Memory B cell (primary cell): Measurements from ENCODE around the gene E2F4.

Source experiments
- ATAC-seq: fragments of 150-1000 bp; cut with Tn5 transposase; 2 replicates; pipeline ENCODE4 v1.10.0; 2021; ENCODE audit warnings: low read depth, mild to moderate bottlenecking, moderate library complexity
- DNase-seq, 2 donors: peaks; one replicate each; pipeline ENCODE4 v3.0.0; 2022; ENCODE audit warnings: low spot score in 2 of 2
- H3K27ac Mint-ChIP-seq: one replicate; pipeline ENCODE4 v1.8.0; 2022; ENCODE audit warnings: mild to moderate bottlenecking, moderate library complexity, mixed read lengths
- H3K27me3 Mint-ChIP-seq: one replicate; pipeline ENCODE4 v1.8.0; 2022; ENCODE audit warnings: mixed read lengths
- H3K36me3 Mint-ChIP-seq: one replicate; pipeline ENCODE4 v1.8.0; 2022; ENCODE audit warnings: mild to moderate bottlenecking, mixed read lengths
- H3K4me1 Mint-ChIP-seq: one replicate; pipeline ENCODE4 v1.8.0; 2022; ENCODE audit warnings: mixed read lengths
- H3K4me3 Mint-ChIP-seq: one replicate; pipeline ENCODE4 v1.8.0; 2022; ENCODE audit warnings: mild to moderate bottlenecking, moderate library complexity, mixed read lengths
- H3K9me3 Mint-ChIP-seq: one replicate; pipeline ENCODE4 v1.8.0; 2022; ENCODE audit warnings: mixed read lengths

E2F4 gene, protein sequence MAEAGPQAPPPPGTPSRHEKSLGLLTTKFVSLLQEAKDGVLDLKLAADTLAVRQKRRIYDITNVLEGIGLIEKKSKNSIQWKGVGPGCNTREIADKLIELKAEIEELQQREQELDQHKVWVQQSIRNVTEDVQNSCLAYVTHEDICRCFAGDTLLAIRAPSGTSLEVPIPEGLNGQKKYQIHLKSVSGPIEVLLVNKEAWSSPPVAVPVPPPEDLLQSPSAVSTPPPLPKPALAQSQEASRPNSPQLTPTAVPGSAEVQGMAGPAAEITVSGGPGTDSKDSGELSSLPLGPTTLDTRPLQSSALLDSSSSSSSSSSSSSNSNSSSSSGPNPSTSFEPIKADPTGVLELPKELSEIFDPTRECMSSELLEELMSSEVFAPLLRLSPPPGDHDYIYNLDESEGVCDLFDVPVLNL

DNA sequence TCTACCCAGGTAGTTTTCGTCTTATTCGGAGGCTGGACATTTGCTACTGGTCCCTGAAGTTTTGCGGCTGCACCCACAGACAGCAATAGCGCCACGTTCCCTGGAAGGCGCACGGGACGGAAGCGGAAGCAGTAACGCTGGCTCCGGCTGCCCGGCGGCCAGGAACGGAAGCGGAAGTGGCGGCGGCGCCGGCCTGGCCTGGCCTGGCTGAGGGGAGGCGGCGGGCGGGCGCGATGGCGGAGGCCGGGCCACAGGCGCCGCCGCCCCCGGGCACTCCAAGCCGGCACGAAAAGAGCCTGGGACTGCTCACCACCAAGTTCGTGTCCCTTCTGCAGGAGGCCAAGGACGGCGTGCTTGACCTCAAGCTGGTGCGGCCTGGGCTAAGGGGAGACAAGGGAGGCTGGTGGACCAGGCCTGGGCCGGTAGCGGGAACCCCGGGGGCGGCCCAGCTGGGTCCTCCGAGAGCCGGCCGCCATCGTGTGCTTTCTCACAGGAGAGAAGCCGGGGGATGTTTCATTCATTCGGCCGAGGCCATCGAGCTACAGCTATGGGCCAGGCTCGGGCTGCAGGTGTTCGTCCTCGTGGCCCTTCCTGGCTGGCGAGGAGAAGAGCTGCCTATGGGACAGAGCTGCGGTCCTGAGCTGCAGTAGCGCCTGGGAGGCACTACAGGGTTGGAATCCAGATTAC lies at the start of gene E2F4:
E2F4 (plus strand) TSS at position 161 of the 687 bp plus-strand sequence; CDS start at position 234, 73 bp downstream.
- H3K27me3 Mint-ChIP-seq, result peaks cover 1% of the 10 kb centered on the region
- no peaks in the 10 kb centered on the region for H3K9me3 Mint-ChIP-seq
- peak within 1 kb of the TSS; percentile 87 for H3K27ac Mint-ChIP-seq
- H3K4me1 Mint-ChIP-seq, result peaks cover 27% of the 10 kb centered on the region
- peak within 1 kb of the TSS; percentile 92 for H3K4me3 Mint-ChIP-seq
- DNase-seq, result peak; percentile 81 to 83
- peaks cover 14% of the 10 kb centered on the region for H3K36me3 Mint-ChIP-seq
- peak; percentile 99 for ATAC-seq

DNA sequence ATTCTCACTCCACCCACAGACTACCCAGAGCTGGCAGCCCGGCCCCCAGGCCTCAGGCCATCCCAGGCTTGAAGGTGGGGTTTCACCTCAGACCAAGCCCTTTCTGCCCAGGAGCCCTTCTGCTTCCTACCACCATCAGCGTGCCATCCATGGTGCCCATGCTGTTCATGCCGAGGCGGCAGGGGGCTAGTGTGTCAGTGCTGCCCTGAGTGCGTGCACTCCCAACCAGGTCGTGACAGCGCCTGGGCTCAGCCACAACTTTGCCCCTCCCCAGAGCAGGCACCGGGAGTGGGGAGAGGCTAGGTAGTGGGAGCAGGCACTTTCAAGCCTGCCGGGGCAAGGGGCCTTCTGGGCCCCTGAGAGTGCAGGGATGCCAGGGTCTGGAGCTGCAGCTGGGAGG lies 49.6 kb upstream of the E2F4 start:
- H3K4me1 Mint-ChIP-seq, result no peaks in the 10 kb centered on the region
- ATAC-seq (no peak), DNase-seq (no peak)
- H3K27ac Mint-ChIP-seq, result no peak overlapping the region
- H3K9me3 Mint-ChIP-seq, result no peaks in the 10 kb centered on the region
- no peaks in the 10 kb centered on the region for H3K27me3 Mint-ChIP-seq
- peaks cover 56% of the 10 kb centered on the region for H3K36me3 Mint-ChIP-seq
- no peak overlapping the region for H3K4me3 Mint-ChIP-seq

DNA sequence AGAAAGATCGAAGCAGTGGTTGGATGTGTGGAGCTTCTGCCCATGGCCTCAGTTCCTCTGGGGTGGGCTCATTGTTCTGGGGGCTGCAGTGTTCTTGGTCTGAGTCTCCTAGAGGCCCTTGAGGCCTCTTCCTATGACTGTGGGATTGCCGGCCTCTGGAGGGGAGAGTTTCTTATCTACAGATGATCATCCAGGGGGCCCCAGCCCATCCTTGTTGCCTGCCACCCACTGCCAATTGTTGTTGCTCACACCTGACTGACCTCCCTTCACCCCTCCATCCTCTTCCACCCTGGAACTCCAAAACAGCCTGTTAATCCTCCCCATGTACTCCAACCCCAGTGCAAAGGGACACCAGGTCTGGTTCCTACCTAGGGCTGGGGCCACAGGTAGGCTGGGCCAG lies 47.0 kb upstream of the E2F4 start:
- H3K27ac Mint-ChIP-seq, result no peak overlapping the region

DNA sequence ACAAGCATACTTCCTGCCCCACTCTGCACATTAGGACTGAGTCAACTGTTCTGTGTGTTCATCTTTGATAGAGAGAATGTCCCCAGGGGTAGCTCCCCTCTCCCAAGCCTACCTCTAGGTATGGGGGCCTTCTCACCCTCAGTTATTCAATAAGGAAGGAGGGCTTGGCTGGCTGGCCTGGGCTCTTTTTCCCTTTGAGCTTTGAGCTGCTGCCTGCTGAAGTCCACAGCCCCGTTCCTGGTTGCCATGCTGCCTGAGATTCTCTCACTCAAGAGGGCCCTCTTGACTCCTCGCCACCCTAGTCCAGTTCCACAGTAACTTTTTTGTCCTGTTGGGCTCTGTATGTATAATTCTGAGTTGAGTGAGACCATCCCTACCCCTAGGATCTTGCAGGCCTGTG lies 46.2 kb upstream of the E2F4 start:
- Mint-ChIP-seq H3K27ac (no peak overlapping the region), H3K36me3 (peaks cover 56% of the 10 kb centered on the region), H3K27me3 (peaks cover 14% of the 10 kb centered on the region), H3K9me3 (no peaks in the 10 kb centered on the region), H3K4me1 (peaks cover 3% of the 10 kb centered on the region), H3K4me3 (no peak overlapping the region)
- ATAC-seq (no peak), DNase-seq (no peak)

More for the DNA sequence above, 47.0 kb upstream of the E2F4 start:
- no peaks in the 10 kb centered on the region for H3K9me3 Mint-ChIP-seq
- peaks cover 61% of the 10 kb centered on the region for H3K36me3 Mint-ChIP-seq
- peaks cover 14% of the 10 kb centered on the region for H3K27me3 Mint-ChIP-seq
- no peak overlapping the region for H3K4me3 Mint-ChIP-seq
- DNase-seq (no peak), ATAC-seq (no peak)
- H3K4me1 Mint-ChIP-seq, result peaks cover 3% of the 10 kb centered on the region

DNA sequence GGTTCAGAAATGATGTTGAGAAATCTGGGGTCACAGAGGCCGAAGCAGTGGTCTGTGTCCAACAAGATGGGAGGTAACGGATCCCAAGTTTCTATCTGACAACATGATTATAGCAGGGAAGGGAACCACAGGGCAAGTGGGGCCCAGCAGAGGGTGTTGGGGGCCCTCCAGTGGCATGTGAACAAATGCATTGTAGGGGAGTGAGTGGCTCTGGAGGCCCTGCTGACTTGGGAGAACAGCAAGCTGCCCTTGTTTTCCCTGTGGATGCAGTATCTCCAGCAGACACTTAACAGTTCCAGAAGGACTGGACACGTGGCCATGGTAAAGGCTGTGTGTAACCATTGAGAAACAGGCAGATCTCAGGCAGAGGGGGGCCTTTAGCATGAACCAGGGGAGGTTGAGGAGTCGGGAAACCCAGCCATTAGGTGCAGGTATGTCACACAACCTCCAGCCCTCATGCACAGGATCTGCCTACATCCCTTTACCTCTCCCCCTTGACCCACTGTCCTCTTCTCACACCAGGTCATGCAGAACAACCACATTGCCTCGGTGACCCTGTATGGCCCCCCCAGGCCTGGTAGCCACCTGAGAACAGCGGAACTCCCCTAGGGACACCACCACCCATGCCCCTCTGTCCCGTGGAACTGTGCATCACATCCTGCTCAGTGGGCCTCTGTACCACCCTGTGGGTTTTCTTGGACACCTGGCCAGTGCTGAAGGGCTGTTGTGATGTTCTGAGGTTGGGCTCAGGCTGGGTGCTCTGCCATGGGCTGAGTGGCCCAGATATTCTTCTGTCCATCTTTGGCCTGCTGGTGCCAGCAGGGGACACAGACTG lies 45.2 kb upstream of the E2F4 start:
- Mint-ChIP-seq H3K4me1 (peaks cover 6% of the 10 kb centered on the region), H3K27me3 (peaks cover 14% of the 10 kb centered on the region), H3K4me3 (no peak overlapping the region), H3K27ac (no peak overlapping the region), H3K36me3 (peaks cover 51% of the 10 kb centered on the region), H3K9me3 (no peaks in the 10 kb centered on the region)
- DNase-seq (no peak), ATAC-seq (no peak)

DNA sequence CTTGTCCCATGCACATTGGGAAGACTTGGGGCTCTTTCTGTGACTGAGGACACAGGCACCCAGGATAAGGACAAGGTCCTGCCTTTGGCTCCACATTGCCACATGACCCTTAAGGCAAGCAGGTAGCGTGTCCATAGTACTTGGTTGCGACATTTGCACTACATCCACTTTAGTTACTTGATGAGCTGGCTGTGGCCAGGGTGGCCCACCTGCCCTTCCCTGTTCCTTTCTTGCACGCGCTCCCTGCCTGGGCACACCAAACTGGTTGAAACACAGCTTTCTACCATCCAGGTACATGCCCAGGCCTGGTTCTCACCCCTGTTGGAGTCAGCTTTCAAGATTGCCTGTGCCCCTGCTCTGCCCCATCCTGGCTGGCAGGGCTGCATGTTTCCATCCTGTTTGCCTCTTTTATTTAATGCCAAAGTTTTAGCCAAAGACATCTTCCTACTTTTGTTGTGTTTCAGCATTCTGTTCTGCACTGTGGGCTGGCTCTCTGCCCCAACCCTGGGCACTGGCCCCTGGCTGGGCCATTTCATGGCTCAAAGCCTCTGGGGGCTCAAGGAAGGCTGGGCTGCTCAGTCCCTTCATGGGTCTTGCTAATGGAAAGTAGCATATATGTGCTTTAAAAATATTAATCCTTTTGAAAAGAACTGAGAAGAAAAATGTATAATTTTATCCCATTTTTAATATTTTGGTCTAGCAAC lies 44.4 kb upstream of the E2F4 start:
- Mint-ChIP-seq H3K9me3 (no peaks in the 10 kb centered on the region), H3K27me3 (peaks cover 14% of the 10 kb centered on the region), H3K4me1 (peaks cover 6% of the 10 kb centered on the region), H3K4me3 (no peak overlapping the region), H3K27ac (no peak overlapping the region), H3K36me3 (peaks cover 48% of the 10 kb centered on the region)
- ATAC-seq, result no peak
- no peak for DNase-seq

DNA sequence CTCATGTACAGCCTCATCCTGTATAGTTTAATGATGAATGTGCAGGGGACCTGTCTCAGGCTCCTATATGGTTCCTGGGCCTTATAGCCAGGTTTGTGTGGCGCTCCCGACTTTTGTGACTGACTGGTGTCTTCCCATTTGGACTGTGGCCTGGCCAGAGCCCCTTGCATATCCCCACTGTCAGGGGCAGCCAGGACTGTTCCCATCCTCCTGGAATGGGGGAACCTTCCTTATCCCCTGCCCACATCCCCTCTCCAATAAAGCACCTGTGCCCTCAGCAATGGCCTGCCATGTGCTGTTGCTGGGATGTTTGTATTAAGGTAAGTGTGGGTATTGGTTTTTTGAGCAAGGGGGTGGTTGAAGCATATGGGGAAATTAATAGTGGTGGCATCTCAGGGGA lies 43.7 kb upstream of the E2F4 start:
- no peak overlapping the region for H3K4me3 Mint-ChIP-seq
- H3K27me3 Mint-ChIP-seq, result peaks cover 14% of the 10 kb centered on the region
- H3K36me3 Mint-ChIP-seq, result peaks cover 43% of the 10 kb centered on the region

DNA sequence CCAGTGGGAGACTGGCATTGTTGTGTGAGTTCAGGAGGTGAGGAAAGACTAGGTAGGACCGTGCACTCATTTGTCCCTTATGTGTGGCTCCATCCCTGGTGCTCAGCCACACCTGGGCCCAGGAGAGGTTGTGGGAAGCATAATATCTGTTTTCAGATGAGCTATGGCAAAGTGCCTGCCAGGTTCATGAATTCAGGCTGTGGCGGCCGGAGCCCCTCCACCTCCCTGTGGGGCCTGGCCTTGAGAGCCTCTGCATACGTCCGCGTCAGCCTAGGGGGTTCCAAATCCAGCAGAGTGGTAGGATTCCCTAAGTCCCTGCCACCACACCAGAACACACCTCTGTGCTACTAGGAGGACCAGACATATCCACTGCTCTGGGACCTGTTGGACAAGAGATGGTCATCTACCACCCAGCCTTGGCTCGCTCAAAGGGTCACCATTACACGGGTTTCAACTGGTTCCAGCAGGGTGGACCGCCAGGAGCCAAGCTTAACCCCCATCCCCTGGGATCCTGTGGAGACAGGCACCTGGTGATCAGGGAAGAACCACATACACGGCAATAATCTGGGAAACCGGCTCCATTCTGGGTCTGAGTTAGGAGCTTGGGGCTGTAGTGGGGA lies 43.2 kb upstream of the E2F4 start:
- ATAC-seq, result no peak
- Mint-ChIP-seq H3K27ac (no peak overlapping the region), H3K27me3 (peaks cover 14% of the 10 kb centered on the region), H3K9me3 (no peaks in the 10 kb centered on the region), H3K4me1 (peaks cover 8% of the 10 kb centered on the region), H3K4me3 (no peak overlapping the region), H3K36me3 (peaks cover 39% of the 10 kb centered on the region)
- no peak for DNase-seq

More for the DNA sequence above, 43.7 kb upstream of the E2F4 start:
- H3K27ac Mint-ChIP-seq, result no peak overlapping the region
- DNase-seq, result no peak
- H3K4me1 Mint-ChIP-seq, result peaks cover 6% of the 10 kb centered on the region
- no peak for ATAC-seq
- no peaks in the 10 kb centered on the region for H3K9me3 Mint-ChIP-seq

DNA sequence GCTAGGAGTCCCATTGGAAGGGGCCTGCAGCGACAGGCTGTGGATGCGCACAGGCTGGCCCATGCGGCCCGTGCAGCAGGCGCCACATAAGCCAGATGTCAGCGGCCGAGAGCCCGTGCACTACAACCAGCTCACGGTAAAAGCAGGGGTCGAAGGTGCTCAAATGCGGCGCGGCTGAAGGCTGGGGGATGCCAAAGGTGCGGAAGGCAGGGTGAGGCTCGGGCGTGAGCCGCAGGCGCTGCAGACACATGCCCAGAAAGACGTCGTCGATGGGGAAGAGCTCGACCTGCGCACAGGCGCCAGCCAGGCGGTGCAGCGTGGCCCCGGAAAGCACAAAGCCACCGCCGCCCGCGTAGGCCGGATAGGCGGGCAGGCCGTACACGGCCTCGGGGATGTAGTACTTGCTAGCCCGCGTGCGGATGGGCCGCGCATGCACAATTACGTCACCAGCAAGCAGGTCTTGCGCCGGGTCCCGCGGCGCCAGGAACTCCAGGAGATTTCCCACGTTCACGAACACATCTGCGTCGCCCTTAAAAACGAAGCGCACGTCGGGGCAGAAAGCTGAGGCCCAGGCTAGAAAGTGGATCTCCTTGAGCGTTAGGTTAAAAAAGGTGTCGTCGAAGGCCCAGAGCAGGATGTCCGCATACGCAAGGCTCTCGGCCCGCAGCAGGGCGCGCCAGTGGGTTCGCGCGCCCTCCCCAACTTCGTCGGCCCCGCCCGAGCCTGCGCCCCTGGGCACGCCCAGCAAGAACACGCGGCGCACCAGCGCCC lies 42.5 kb upstream of the E2F4 start:
- Mint-ChIP-seq H3K36me3 (peaks cover 36% of the 10 kb centered on the region), H3K4me1 (peaks cover 10% of the 10 kb centered on the region), H3K9me3 (no peaks in the 10 kb centered on the region), H3K27me3 (peaks cover 14% of the 10 kb centered on the region), H3K27ac (no peak overlapping the region), H3K4me3 (no peak overlapping the region)
- ATAC-seq, result no peak
- no peak for DNase-seq

DNA sequence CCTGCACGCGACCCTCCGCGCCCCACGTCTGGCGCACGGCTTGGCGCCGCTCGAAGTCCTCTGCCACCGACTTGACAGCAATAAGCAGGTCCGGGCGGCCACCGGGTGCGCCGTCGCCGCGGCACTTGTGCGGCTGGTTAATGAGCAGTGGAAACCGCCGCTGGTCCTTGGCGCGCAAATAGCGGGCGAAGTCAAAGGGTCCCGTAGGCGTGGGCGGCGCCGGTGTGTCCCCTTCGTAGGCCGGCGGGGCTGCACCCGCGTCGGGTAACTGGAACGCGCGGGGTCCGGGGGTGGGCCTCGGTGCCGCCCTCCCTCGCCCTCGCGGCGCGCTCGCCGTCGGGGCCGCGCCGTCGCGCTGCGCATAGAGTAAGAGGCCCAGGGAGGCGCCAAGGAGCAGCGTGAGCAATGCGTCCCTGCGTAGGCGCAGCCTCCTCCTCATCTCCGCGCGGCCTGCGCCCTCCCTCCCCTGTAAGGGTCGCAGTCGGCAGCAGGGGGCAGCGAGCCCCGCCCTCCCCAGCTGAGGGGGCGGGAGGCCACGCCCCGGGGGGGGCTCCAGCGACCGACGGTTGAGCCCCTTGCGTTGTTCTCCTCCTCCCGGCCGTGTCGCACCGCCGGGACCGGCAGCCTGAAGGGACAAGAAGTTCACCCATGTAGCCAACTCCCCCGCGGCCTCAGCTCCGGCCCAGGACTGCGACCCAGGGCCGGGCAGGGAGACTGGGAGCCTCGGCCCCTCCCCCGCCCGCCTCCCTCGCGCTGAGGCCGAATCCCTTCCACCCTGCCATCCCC lies 41.7 kb upstream of the E2F4 start:
- Mint-ChIP-seq H3K36me3 (peaks cover 29% of the 10 kb centered on the region), H3K27ac (no peak overlapping the region), H3K4me3 (peak overlapping the region; percentile 71), H3K27me3 (peaks cover 14% of the 10 kb centered on the region), H3K4me1 (peaks cover 11% of the 10 kb centered on the region), H3K9me3 (no peaks in the 10 kb centered on the region)
- peak; percentile 65 for ATAC-seq
- peak in 1 of 2 donors; percentile 35 for DNase-seq

DNA sequence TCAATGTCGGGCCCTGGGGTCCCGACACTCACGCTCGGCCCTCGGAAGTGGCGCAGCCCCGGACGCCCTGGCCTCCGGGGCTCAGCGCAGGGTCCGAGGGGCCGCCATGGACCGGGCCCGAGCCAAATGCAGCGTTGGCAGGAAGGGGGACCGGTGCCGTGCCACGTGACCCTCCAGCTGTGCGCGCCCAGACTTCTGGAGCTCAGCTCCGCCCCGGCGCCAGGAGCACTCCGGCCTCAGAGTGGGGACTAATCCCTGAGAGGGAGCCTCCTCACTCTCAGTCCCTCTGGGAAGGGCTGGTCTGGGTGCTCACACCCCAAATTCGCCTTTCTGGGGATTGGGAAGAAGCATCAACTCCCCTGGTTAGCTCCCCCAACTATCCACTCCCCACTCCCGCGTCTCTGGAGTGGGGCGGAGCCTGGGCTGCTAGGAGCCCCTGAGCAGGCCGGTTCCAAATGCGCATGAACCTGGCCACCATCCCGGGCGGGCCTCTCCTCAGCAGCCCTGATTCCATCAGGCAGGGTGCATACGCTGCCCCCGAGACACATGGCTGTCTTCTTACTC lies 41.0 kb upstream of the E2F4 start, which contains the start of gene B3GNT9:
B3GNT9 (minus strand) TSS at position 166 of the 564 bp plus-strand sequence. CDS start 513 bp downstream, outside the sequence.
- no peak within 1 kb of the TSS for H3K27ac Mint-ChIP-seq
- H3K9me3 Mint-ChIP-seq, result no peaks in the 10 kb centered on the region
- DNase-seq (peak in 1 of 2 donors; percentile 32), ATAC-seq (peak; percentile 14)
- peaks cover 14% of the 10 kb centered on the region for H3K4me1 Mint-ChIP-seq
- H3K4me3 Mint-ChIP-seq, result peak within 1 kb of the TSS; percentile 71
- H3K36me3 Mint-ChIP-seq, result peaks cover 22% of the 10 kb centered on the region
- H3K27me3 Mint-ChIP-seq, result peaks cover 14% of the 10 kb centered on the region
